ENCODE measurements around the gene LSMEM2.
"Not testable (repeated sequence)": the region's sequence is repeated elsewhere in the genome, so short reads cannot be mapped to it uniquely, and the experiment has no call there.

The LSMEM2 gene

DNA sequence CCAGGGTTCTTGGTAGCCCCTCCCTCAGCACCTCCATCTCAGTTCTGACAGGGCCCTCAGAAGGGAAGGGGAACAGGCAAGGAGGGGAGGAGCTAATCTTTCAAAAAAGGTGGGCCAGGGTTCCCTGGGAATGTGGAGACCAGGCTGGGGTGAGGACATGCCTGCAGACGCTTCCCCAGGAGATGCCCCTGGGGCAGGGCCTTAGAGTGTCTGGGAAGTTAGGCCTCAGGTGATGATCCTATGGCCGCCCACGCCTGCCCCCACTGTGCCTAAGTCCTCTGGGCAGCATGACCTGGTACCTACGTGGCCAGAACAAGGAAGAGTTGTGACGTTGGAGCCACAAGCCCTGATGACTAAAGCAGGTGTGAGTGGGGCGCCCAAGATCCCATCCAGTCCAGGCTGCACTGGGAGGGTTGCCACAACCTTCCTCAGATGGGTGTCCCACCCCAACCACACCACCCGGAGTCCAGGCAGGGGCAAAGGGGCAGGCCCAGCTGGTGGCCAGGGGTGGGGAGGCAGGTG lies 13.9 kb upstream of the LSMEM2 start:
- no peak for DNase-seq (ENCODE audit: low read depth, low spot score)

DNA sequence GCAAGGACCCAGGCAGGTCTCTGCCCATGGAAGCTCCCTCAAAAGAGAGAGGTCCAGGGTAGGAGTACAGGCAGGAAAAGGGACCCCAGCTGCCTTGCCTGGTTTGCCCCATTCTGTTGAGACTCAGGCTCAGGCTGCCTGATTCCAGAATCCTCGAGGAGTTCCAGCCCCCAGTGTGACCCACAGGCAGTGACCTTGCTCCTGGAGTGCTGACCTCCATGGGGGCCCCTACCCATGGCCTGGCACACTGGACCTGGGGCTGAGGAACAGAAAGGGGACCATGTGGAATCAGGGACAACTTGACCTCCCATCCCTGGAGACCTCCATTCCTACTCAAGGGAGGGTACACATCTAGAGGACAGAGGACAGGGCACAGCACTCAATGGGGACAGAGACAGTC lies 13.3 kb upstream of the LSMEM2 start:
- DNase-seq (ENCODE audit: low read depth, low spot score): no peak

DNA sequence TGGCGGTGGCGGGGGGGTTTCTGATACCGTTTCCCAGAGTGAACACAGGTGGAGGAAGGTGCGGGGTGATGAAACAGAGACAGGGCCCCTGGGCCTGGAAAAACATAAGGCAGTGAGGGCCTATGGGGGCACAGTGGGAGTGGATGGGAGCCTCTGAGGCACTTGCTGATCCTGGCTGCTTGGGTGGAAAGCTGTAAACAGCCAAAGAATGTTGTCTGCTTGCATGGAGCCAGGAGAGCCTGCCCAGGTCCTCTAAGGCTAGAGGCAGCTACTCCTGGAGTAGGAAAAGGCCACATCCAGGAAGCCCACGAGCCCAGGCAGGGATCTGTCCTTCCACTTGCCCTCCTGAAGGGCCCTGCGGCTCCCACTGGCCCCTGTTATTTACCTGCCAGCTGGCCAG lies 12.9 kb upstream of the LSMEM2 start:
- no peak for DNase-seq (ENCODE audit: low read depth, low spot score)

DNA sequence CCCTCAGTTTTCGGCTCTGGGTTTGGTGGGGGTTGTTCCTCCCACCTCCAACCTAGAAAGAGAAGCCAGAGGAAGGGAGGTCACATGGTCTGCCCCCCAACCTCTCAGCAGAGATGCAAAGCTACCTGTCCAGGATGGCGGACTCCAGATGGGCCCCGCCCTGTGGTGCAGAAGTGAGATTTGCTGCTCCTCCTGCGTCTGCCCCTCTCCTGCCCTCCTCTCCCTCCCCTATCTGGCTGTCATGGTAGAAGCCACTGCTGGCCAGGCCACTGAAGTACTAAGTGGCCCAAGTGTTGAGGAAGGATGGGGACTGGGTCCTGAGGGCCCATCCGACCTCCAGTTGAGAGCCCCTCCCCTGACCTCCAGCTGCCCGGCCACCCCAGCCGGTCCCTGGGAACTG lies 12.1 kb upstream of the LSMEM2 start:
- DNase-seq (ENCODE audit: low read depth, low spot score): no peak

DNA sequence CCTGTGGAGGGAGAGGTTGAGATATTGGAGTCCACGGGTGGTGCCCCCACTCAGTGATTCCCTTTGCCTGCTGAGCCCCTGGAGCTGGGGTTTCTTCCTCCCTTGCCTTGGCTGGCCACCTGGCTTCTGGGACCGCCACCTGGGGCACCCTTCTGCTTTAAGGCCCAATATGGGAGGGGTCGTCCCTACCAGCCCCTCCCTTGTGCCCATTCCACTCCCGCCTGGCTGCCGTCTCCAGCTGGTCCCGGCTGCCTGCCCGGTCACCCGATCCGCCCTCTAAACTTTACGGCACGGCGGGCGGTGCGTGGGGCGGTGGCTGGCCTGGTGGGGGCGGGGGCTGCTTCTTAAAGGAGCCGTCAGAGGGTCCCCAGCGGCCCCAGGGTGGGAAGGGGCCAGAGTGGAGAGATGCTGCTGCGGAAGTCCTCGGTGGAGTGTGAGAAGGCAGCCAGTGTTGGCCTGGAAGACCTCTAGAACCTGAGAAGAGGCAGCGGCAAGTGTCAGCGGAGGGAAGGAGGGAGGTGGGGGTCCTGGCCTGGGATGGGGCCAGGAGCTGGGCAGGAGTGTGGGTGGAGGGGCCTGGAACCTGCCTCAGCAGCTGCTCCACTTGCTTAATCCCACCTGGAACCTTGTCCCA lies 11.5 kb upstream of the LSMEM2 start:
- DNase-seq (ENCODE audit: low read depth, low spot score): no peak

DNA sequence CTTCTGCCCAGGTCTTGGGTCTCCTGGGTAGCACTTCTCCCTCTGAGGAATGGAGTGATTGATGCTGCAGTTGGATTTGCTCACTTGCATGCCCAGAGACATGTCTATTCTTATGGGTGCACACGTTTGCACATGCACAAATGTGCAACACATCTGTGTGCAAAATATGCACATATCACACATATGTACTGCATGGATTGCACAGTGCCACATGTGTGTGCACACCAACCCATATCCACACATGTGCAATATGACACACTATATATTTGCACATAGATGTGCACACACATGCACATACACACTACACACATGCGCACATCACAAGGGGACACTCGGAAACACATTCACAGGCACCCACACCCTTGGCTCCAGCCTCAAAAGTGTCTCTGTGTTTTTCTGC lies 10.6 kb upstream of the LSMEM2 start:
- DNase-seq (ENCODE audit: low read depth, low spot score): no peak

DNA sequence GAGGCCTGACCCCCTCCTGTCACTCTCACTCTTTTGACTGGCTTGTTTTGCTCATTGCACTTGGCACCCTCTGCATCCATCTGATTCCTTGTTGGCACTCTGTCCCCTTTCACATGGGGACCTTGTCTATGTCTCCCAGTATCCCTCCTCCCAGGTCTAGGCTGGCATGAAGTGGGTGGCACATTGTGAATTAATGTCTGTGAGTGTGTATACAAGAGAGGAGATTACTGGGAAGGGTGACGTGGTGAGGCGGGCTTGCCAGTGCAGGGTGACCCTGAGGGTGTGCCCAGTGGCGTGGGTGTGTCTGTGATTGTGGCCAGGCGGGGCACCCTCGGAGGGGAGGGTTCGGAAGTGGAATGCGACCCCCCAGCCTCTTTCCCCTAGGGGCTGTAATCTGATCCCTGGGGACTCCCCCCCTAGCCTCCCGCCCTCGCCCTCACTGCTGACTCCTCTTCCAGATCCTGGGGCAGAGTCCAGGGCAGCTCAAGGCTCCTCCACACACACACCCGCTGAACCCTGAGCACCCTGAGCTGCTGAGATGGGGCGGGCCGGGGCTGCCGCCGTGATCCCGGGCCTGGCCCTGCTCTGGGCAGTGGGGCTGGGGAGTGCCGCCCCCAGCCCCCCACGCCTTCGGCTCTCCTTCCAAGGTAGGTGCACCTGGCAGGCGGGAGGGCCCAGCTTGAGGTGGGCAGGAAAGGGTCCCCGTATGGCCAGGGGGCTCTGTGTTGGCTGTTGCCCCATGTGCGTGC lies 10.0 kb upstream of the LSMEM2 start, which contains the start of gene SEMA3B:
SEMA3B (plus strand) TSS at position 445 of the 749 bp plus-strand sequence; CDS start at position 539, 94 bp downstream.
- no peak for DNase-seq (ENCODE audit: low read depth, low spot score)

DNA sequence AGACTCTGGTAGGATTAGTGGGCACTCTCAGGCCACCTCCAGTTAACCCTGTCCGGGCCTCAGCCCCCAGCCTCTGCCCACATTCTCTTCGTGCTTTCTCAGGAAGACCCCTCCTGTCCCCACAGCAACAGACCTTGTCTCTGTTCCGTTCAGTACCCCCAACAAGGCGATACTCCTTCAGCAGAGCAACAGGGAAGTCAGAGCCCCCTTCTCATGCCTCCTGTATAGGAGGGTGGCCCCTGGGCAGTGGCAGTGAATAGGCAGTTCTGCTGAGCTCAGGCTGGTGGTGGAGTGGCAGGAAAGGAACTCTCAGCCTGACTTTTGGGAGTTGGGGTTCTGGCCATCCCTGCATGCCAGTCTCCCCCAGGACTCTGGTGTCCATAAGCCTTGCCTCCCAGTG lies 9.4 kb upstream of the LSMEM2 start:
- no peak for DNase-seq (ENCODE audit: low read depth, low spot score)

DNA sequence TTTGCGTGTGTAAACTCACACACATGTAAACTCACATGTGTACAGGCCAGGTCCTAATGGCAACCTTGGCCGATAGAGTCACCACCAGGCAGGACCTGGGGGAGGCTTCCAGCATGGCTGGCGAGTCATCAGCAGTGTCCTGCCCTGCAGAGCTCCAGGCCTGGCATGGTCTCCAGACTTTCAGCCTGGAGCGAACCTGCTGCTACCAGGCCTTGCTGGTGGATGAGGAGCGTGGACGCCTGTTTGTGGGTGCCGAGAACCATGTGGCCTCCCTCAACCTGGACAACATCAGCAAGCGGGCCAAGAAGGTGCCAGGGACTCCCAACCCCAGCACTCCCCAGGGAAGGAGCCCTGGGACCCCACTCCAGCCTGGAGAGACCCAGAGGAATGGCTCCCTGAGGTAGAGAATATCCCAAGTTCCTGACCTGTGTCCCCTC lies 8.9 kb upstream of the LSMEM2 start:
- no peak for DNase-seq (ENCODE audit: low read depth, low spot score)

DNA sequence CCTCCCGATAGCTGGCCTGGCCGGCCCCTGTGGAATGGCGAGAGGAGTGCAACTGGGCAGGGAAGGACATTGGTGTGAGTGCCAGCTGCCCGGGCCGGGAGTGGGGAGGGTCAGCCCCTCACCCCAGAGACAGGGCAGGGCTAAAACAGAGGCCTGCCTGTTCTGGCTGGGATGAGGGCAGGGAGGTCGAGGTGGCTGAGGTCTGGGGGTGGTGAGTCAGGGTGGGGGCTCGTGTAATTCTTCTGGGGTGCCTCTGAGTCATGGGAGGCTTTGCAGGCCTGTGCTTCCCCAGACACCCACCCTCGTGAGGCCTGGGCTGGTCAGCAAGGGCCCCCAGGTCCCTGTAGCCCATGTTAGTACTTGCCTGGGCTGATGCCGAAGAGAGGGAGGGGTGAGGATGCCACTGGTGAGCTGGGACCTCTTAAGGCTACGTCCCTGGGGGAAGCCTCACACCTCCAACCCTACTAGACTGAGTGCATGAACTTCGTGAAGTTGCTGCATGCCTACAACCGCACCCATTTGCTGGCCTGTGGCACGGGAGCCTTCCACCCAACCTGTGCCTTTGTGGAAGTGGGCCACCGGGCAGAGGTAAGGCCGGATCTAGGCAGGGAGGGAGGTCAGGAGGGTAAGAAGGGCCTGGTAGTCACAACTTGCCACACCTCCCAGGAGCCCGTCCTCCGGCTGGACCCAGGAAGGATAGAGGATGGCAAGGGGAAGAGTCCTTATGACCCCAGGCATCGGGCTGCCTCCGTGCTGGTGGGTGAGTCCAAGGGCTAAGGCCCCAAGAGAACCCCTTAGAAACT lies 8.3 kb upstream of the LSMEM2 start:
- DNase-seq (ENCODE audit: low read depth, low spot score): no peak

DNA sequence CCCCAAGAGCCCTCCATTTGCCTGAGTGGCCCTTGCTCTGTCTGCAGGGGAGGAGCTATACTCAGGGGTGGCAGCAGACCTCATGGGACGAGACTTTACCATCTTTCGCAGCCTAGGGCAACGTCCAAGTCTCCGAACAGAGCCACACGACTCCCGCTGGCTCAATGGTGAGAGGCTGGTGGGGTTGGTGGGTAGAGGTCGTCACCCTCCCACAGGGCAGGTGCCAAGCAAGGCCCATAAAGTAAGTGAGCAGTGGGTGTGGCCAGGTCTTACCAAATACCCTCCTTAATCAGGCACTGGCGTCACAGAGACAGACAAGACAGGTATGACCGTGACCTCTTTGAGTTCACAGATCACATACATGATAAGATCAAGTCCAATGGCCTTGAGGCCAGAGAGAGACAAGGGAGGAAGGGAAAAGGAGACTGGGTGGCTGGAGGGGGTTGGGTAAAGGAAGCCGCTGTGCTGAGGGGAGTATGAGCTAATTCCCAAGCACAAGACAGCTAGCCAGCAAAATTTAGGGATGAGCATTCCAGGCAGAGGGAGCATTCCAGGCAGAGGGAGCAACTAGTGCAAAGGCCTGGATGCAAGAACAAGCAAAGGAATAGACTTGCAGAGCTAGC lies 7.5 kb upstream of the LSMEM2 start:
- no peak for DNase-seq (ENCODE audit: low read depth, low spot score)

DNA sequence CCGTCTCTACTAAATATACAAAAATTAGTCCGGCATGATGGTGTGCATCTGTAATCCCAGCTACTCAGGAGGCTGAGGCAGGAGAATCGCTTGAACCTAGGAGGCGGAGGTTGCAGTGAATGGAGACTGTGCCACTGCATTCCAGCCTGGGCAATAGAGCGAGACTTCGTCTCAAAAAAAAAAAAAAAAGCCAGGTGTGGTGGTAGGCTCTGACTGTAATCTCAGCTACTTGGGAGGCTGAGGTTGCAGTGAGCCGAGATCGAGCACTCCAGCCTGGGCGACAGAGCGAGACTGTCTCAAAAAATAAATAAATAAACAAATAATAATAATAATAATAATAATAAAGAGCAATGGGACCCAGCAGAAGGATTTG lies 6.4 kb upstream of the LSMEM2 start:
- DNase-seq (ENCODE audit: low read depth, low spot score): not testable (repeated sequence)

DNA sequence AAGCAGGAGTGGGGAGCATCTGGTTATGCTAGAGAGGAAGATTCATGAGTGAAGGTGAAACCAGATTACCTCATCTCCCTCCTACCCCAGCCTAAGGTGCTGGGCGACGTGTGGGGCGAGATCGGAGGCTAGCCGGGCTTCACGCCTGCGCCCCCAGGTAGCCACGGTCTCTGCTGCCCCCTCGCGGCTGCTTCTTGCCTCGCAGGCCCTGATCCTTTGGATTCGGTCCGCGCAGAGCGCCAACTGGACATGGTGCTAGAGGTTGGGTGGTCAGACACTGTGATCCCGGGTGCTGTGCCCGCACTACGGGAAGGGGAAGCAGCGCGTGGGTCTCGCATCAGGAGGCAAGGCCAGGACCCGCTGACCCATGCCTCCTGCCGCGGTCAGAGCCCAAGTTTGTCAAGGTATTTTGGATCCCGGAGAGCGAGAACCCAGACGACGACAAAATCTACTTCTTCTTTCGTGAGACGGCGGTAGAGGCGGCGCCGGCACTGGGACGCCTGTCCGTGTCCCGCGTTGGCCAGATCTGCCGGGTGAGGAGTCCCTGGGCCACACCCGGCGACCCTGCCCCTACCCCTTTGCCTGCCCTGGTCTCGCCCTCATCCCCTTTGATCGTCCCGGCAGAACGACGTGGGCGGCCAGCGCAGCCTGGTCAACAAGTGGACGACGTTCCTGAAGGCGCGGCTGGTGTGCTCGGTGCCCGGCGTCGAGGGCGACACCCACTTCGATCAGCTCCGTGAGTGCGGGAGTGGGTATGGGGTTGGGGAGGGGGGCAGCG lies 5.8 kb upstream of the LSMEM2 start:
- DNase-seq (ENCODE audit: low read depth, low spot score): no peak

DNA sequence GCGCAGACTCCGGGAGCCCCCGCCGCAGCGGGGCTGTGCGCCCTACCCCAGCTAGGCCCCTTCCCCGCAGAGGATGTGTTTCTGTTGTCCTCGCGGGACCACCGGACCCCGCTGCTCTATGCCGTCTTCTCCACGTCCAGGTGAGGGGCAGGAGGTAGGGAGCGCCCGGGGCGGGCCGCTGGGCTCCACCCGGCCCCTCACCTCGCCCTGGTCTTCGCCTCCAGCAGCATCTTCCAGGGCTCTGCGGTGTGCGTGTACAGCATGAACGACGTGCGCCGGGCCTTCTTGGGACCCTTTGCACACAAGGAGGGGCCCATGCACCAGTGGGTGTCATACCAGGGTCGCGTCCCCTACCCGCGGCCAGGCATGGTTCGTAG lies 5.2 kb upstream of the LSMEM2 start:
- no peak for DNase-seq (ENCODE audit: low read depth, low spot score)

DNA sequence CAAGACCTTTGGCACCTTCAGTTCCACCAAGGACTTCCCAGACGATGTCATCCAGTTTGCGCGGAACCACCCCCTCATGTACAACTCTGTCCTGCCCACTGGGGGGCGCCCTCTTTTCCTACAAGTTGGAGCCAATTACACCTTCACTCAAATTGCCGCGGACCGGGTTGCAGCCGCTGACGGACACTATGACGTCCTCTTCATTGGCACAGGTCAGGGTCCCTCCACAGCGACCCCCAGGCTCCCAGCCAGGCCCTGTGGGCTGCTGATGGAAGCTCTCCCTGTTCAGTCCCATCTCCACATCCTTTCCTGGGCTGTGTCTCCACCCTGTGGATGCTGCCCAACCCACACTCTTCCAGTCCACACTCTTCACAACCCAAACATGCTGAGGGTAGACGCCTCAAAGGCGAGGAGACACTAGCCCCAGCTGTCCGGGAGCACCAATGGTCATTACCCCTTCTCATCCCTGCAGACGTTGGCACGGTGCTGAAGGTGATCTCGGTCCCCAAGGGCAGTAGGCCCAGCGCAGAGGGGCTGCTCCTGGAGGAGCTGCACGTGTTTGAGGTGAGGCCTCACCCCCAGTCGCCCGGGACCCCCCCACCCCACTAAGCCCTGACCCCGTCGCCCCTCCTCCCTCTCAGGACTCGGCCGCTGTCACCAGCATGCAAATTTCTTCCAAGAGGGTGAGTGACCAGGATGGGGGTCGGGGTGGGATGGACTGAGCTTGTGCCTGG lies 4.3 kb upstream of the LSMEM2 start:
- DNase-seq (ENCODE audit: low read depth, low spot score): no peak

DNA sequence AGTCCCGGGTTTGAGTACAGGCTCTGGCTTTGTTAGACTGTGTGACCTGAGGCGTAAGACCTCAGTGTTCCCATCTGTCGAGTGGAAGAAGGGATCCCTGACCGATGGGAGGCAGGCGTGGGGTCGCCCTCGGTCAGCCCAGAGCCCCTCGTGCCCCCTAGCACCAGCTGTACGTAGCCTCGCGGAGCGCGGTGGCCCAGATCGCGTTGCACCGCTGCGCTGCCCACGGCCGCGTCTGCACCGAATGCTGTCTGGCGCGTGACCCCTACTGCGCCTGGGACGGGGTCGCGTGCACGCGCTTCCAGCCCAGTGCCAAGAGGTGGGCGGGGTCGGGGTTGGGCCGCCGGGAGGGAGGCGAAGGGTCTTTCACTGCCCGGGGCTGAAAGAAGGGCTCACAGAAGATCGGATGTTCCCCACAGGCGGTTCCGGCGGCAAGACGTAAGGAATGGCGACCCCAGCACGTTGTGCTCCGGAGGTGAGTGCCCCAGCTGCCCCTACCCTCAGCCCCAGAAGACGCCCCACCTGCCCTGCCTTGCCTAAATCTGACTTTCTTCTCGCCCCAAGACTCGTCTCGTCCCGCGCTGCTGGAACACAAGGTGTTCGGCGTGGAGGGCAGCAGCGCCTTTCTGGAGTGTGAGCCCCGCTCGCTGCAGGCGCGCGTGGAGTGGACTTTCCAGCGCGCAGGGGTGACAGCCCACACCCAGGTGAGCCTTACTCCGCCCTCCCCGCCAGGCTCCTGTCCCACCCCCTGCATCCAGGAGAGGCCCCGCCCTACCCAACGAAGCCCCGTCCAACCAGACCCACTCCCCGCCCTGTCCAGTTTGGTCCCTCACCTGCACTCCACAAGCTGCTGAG lies 3.5 kb upstream of the LSMEM2 start:
- no peak for DNase-seq (ENCODE audit: low read depth, low spot score)

DNA sequence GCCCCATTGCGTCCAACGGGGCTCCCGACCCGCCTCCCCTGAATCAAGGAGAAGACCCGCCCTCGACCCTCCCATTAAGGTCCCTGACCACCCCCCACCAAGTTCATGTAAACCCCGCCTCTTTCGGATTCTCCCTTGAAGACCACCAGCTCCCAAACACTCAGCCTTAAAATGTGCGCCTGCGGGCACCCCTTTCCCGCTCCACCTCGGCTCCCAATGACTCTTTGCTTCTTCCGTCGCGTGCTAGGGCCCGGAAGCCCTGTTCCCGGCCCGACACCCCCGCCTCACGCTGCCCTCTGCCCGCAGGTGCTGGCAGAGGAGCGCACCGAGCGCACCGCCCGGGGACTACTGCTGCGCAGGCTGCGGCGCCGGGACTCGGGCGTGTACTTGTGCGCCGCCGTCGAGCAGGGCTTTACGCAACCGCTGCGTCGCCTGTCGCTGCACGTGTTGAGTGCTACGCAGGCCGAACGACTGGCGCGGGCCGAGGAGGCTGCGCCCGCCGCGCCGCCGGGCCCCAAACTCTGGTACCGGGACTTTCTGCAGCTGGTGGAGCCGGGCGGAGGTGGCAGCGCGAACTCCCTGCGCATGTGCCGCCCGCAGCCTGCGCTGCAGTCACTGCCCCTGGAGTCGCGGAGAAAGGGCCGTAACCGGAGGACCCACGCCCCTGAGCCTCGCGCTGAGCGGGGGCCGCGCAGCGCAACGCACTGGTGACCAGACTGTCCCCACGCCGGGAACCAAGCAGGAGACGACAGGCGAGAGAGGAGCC lies 2.7 kb upstream of the LSMEM2 start:
- no peak for DNase-seq (ENCODE audit: low read depth, low spot score)

DNA sequence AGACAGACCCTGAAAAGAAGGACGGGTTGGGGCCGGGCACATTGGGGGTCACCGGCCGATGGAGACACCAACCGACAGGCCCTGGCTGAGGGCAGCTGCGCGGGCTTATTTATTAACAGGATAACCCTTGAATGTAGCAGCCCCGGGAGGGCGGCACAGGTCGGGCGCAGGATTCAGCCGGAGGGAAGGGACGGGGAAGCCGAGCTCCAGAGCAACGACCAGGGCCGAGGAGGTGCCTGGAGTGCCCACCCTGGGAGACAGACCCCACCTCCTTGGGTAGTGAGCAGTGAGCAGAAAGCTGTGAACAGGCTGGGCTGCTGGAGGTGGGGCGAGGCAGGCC lies 2.2 kb upstream of the LSMEM2 start:
- no peak for DNase-seq (ENCODE audit: low read depth, low spot score)

Measured in brain pericyte (primary cell).